GM23248 (cell line): ENCODE results near the gene PAIP2B.

Source experiments
- EZH2 ChIP-seq: fragments of 200-600 bp; sonication (generic); IDR thresholded peaks from 2 replicates; pipeline ENCODE4 v1.6.1; 2018; ENCODE audit warnings: antibody characterized with exemption, mild to moderate bottlenecking; ENCODE audit not compliant: insufficient read depth, poor library complexity, severe bottlenecking
- EZH2phosphoT487 ChIP-seq: fragments of 200-600 bp; sonication (generic); IDR thresholded peaks from 2 replicates; pipeline ENCODE4 v1.6.1; 2018; ENCODE audit warnings: antibody characterized with exemption, moderate library complexity, mild to moderate bottlenecking, low read depth; ENCODE audit not compliant: insufficient read depth

DNA sequence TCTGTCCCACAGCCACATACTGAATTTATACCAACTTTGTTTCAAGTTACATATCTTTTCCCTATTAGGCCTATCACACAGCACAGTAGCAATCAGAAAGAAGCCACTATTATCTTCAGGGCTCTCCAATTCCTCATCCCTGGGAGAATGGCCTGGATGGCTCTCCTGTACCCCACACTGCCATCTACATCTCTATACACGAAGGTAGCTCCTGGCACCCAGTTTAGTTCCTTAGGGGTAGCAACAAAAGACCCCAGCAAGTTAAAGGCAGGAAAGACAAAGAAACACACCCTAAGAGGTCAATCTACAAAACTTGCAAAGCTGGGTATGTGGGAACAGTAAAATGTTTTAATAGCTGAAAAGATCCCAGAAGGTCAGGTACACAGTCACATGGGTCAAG lies 39.9 kb downstream of the PAIP2B start:
- no peak for TF ChIP-seq EZH2phosphoT487
- TF ChIP-seq EZH2: no peak
